Calu3 (cell line): Measurements from ENCODE around the gene TTC32. TPM values are rescaled to one million over a fixed set of nuclear protein-coding genes. Genes with fewer than 3 reads are reported as not detected.
"Not testable (repeated sequence)": the region's sequence is repeated elsewhere in the genome, so short reads cannot be mapped to it uniquely, and the experiment has no call there.

ENCODE experiments used
- BruUV-seq: library from RNA; stranded (reverse); fragments of 400-500 nt; replicated peaks from 2 replicates; lab custom pipeline; 2021; lab: Mats Ljungman, UMichigan
- CTCF ChIA-PET: fragments of 300-600 bp; sonication (Branson Sonifier 250); formaldehyde crosslinking; loops from one replicate; lab custom pipeline; 2022; ENCODE audit warnings: antibody characterized with exemption; lab: Charles Lee
- DNase-seq: peaks from one replicate; pipeline ENCODE4 v3.0.0; 2022
- H3K27ac Mint-ChIP-seq: one replicate; pipeline ENCODE4 v1.8.0; 2022; ENCODE audit warnings: mixed read lengths; ENCODE audit not compliant: unreplicated experiment
- H3K27me3 Mint-ChIP-seq: one replicate; pipeline ENCODE4 v1.8.0; 2022; ENCODE audit warnings: mixed read lengths; ENCODE audit not compliant: unreplicated experiment
- H3K36me3 Mint-ChIP-seq: one replicate; pipeline ENCODE4 v1.8.0; 2022; ENCODE audit warnings: mild to moderate bottlenecking, moderate library complexity, mixed read lengths; ENCODE audit not compliant: insufficient read depth, unreplicated experiment
- H3K4me1 Mint-ChIP-seq: one replicate; pipeline ENCODE4 v1.8.0; 2022; ENCODE audit warnings: mild to moderate bottlenecking, low read depth, mixed read lengths; ENCODE audit not compliant: unreplicated experiment
- H3K4me3 Mint-ChIP-seq: one replicate; pipeline ENCODE4 v1.8.0; 2022; ENCODE audit warnings: mild to moderate bottlenecking, low read depth, moderate library complexity, mixed read lengths; ENCODE audit not compliant: unreplicated experiment
- H3K9me3 Mint-ChIP-seq: one replicate; pipeline ENCODE4 v1.8.0; 2022; ENCODE audit warnings: low read depth, mixed read lengths; ENCODE audit not compliant: unreplicated experiment
- intact Hi-C: fragments of 100-400 bp; cut with micrococcal nuclease; formaldehyde crosslinking; loops from one replicate; pipeline ENCODE4 v1.10.0; 2022; ENCODE audit not compliant: unreplicated experiment
- total RNA-seq: library from RNA; stranded (reverse); gene quantifications from 2 replicates; pipeline ENCODE4 v1.2.3, GENCODE V29; 2022
- TF ChIP-seq, protein P1 (sequence below): fragments of 200-600 bp; IDR thresholded peaks from one replicate; pipeline ENCODE4 v1.8.0; 2022; ENCODE audit warnings: antibody characterized with exemption; ENCODE audit not compliant: unreplicated experiment

Gene TTC32
- total RNA-seq, 1 experiment from 2014 or later: 13.6 TPM

DNA sequence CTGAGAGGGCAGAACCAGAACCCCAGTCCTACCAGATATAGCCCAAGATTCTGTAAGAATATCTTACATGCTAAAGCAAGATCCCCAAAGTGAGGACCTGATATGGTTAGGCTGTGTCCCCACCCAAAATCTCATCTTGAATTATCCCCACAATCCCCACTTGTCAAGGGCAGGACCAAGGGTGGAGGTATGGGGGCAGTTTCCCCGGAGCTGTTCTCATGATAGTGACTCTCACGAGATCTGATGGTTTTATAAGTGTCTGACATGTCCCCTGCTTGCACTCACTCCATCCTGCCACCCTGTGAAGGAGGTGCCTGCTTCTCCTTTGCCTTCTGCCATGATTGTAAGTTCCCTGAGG is 19.9 kb downstream of the TTC32 start:
- TF ChIP-seq, protein P1, sequence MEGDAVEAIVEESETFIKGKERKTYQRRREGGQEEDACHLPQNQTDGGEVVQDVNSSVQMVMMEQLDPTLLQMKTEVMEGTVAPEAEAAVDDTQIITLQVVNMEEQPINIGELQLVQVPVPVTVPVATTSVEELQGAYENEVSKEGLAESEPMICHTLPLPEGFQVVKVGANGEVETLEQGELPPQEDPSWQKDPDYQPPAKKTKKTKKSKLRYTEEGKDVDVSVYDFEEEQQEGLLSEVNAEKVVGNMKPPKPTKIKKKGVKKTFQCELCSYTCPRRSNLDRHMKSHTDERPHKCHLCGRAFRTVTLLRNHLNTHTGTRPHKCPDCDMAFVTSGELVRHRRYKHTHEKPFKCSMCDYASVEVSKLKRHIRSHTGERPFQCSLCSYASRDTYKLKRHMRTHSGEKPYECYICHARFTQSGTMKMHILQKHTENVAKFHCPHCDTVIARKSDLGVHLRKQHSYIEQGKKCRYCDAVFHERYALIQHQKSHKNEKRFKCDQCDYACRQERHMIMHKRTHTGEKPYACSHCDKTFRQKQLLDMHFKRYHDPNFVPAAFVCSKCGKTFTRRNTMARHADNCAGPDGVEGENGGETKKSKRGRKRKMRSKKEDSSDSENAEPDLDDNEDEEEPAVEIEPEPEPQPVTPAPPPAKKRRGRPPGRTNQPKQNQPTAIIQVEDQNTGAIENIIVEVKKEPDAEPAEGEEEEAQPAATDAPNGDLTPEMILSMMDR: no peak
- CTCF ChIA-PET: no interaction called here
- intact Hi-C loops: no loop called here
- H3K4me3 Mint-ChIP-seq: no peak overlapping the region
- H3K27me3 Mint-ChIP-seq: peaks cover 11% of the 10 kb centered on the region
- no TSS peak for BruUV-seq
- H3K9me3 Mint-ChIP-seq: peaks cover 2% of the 10 kb centered on the region
- H3K4me1 Mint-ChIP-seq: no peaks in the 10 kb centered on the region
- no peak for DNase-seq
- H3K36me3 Mint-ChIP-seq: no peaks in the 10 kb centered on the region
- H3K27ac Mint-ChIP-seq: no peak overlapping the region

DNA sequence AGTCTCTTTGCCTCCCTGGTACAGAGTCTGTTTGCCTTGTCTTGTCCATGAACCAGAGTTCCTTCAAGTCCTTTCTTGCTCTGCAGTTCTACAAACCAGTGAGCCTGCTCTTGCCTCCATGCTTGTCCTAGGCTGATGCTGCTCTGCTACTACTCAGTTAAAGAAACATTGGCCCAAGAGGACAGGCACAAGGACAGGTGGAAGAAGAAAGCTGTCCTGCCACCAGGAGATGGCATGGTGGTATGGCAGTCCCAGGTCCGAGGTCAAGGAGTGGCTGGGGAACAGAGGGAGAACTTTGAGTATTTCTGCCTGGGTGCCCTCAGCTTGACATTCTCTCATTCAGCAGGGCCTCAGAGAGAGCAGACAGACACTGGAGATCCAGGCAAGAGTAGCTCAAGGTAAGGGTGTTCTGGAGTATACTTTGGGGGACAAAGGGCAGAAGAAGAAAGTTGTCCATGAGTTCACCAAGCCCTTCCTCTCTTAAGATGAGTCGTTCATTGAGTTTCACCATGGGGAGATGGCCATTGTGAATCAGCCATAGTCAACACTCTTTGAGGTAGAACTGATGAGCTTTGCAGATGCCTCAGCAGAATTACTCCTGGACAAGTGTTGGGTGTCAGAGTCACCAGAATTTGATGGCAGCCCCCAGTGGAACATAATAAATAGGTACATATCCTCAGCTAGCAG is 20.4 kb downstream of the TTC32 start:
- intact Hi-C loops: no loop called here
- no peaks in the 10 kb centered on the region for H3K4me1 Mint-ChIP-seq
- H3K27me3 Mint-ChIP-seq: peaks cover 11% of the 10 kb centered on the region
- no peak overlapping the region for H3K27ac Mint-ChIP-seq
- CTCF ChIA-PET: no interaction called here
- BruUV-seq: no TSS peak
- H3K36me3 Mint-ChIP-seq: no peaks in the 10 kb centered on the region
- peaks cover 2% of the 10 kb centered on the region for H3K9me3 Mint-ChIP-seq
- H3K4me3 Mint-ChIP-seq: no peak overlapping the region
- TF ChIP-seq, protein P1: no peak
- DNase-seq: no peak

GRCh38 chr2:19880191-19880590 is 21.6 kb downstream of the TTC32 start:
- H3K4me1 Mint-ChIP-seq, intact Hi-C loops, CTCF ChIA-PET, DNase-seq, H3K27ac Mint-ChIP-seq, H3K36me3 Mint-ChIP-seq, H3K4me3 Mint-ChIP-seq, H3K9me3 Mint-ChIP-seq, BruUV-seq: not testable (repeated sequence)
- peaks cover 11% of the 10 kb centered on the region for H3K27me3 Mint-ChIP-seq

DNA sequence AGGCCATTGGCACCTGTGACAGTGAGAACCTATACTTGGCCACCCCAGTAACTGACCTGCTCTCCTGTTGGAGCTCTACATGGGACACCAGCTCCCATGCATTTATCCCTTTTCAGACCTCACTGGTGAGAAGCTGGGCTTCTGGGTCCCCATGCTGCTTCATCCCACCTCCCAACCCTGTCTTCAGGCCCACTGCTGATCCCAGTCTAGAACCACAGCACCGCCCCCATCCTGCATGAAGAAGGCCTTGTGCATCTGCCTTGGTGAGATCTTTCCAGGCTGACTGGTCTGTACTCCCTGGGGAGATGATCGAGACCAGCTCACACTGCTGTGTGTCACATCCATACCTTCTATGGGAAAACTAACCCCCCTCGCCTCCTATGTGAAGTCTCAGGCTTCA is 22.7 kb downstream of the TTC32 start:
- DNase-seq: no peak
- BruUV-seq: no TSS peak
- Mint-ChIP-seq H3K4me1 (no peaks in the 10 kb centered on the region), H3K27me3 (peaks cover 11% of the 10 kb centered on the region), H3K27ac (no peak overlapping the region), H3K4me3 (no peak overlapping the region), H3K9me3 (peaks cover 2% of the 10 kb centered on the region), H3K36me3 (no peaks in the 10 kb centered on the region)
- TF ChIP-seq, protein P1: no peak
- intact Hi-C loops: no loop called here
- CTCF ChIA-PET: no interaction called here
